ENCODE measurements around the gene MBTD1.

DNA sequence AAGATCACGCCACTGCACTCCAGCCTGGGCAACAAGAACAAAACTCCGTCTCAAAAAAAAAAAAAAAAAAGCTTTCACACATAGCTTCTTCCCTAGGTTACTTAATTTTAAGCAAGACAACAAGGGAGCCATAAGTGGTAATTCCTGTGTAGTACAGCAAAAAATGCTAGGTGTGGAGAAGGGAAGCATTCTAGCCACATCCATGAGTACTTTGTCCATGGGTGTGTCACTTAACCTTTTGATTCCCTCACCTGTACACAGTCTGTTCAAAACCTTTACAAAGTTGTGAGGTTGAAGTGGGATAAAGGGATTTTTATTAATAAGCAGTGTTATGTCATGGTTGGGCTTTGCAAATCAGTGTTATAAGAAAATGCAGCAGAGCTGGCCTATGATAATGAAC lies 89.1 kb downstream of the MBTD1 start:
- TF ChIP-seq GABPA (IDR thresholded peaks at IDR 0.05 in 1 of 2, conservative IDR thresholded peaks at IDR 0.05 in 1 of 2), result no peak
- TF ChIP-seq EGR1 (IDR thresholded peaks at IDR 0.05; ENCODE audit: low read depth in 2 of 2), result no peak

All from liver (tissue), 2 donors.